NCI-H226 (cell line): ENCODE data around the gene SPRING1.

Experiments
- DNase-seq: peaks from one replicate; pipeline ENCODE4 v3.0.0-alpha.2; 2015

The SPRING1 gene

DNA sequence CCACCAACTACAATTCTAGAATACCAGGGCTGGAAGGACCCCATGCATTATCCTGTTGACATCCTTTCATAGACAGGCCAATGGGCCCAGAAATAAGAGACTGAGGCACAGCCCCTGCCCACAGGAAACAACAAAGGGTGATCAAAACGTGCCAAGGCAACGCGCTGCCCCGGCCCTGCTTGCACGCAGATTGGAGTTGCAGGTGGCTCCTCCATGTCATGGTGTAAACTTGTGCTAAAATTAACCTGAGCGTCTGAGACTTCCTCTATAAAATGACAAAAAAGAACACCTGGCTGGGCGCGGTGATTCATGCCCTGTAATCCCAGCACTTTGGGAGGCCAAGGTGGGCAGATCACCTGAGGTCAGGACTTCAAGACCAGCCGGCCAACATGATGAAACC lies 30.1 kb downstream of the SPRING1 start:
- DNase-seq = no peak

DNA sequence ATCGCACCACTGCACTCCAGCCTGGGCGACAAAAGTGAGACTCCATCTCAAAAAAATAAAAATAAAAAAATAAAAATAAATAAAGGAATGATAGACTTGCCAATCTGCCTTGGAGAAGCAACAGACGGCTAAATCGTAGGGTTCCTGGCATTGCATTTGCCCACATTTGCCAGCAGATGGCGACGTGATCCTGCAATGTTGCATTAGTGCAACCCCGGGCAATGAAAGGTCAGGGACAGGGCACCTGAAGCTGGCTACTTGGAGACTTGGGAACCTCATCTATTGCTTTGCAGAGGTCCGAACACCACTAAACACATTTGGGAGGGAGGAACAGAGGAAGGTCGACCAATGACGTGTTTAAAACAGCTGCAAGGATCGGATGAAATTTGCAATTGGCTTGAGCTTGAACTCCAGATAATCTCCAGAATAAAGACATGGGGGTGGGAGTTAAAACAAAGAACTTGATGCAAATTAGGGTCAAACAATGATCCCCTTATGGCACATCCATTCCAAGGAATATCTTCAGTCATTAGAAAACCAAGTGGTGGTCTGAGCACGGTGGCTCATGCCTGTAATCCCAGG lies 34.6 kb downstream of the SPRING1 start:
- DNase-seq = peak; percentile 24

DNA sequence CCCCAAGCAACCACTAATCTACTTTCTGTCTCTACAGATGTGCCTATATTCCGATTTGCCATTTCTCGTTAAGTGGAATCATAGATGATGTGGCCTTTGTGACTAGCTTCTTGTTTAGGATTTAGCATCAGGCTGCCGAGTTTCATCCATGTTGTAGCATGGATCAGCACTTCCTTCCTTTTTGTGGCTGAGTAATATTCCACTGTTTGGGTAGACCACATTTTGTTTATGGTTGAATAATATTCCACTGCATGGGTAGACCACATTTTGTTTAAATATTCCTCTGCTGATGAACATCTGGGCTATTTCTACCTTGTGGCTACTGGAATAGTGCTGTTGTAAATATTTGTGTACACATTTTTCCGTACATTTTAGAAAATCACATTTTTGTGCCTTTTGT lies 36.4 kb downstream of the SPRING1 start:
- DNase-seq = no peak

DNA sequence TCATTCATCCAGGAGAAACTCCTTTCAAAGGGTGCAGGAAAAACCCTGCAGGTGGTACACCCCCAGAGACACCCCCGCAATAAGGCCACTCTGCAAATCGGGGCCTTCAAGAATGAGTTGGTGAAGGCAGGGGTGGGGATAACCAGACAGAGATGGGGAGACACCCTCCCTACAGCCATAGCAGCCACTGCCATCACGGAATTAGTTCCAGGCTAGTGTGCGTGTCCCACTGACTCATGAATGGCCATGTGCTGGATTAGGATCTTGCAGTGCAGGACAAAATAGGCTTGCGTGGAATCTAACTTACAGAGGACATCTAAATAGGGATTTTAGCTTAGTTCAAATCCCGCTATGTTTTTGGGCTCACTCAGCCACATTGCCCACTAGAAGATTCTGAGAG lies 37.8 kb downstream of the SPRING1 start:
- DNase-seq = no peak

DNA sequence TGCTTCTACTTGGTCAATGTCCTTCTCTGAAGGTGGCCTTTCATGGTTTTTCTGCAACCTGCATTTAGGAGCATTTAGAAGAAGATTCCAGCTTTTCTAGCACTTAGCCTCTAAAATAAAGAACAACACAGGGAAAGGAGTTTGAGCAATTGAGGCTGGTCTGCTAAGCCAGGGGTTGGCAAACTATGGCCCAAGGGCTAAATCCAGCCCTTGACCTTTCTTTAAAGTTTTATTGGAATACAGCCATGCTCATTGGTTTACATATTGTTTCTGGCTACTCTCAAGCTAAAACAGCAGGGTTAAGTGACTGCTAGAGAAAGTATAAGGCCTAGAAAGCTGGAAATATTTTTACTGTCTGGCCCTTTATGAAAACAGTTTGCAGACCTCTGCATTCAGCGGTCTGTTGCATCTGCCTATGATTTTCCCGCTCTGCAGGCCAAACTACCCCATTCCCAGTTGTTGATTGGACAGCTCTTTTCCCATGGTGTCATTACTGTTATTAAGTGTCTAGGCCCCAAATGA lies 39.3 kb downstream of the SPRING1 start:
- DNase-seq = no peak

DNA sequence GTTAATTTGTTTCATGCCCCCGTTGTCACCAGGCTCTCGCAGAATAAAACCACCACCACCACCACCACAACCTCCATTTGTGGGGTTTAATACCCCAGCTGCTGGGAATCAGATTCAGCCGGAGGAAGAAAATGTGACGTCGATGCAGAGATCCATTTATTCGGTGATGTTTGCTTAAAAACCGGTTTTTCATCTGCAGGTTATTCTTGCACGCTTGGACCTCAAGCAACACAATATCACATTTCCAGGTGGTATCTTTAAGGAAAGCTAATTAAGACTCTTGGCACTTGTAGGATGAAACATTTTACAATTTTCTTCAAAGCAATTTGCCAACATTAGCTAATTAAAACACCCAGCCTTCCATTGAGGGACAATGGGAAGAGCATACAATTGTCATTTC lies 39.8 kb downstream of the SPRING1 start:
- DNase-seq = no peak

DNA sequence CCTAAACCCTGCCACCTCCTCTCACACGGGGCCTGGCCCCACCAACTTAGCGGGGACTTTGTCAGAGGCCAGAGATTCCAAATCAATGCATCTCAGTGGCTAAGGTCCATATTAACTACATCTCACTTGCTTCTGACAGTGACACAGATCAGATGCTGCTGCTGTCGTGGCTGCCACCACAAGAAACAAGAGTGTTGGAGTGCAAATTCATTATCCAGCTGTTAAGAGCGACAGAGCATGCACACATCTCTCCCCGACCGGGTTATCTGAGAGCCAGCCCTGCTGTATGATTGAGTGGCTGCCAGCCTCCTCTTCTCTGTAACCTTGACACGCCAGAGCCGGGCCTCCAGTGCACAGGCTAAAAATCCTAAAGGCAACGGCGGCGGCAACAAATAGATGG lies 40.2 kb downstream of the SPRING1 start:
- DNase-seq = no peak

DNA sequence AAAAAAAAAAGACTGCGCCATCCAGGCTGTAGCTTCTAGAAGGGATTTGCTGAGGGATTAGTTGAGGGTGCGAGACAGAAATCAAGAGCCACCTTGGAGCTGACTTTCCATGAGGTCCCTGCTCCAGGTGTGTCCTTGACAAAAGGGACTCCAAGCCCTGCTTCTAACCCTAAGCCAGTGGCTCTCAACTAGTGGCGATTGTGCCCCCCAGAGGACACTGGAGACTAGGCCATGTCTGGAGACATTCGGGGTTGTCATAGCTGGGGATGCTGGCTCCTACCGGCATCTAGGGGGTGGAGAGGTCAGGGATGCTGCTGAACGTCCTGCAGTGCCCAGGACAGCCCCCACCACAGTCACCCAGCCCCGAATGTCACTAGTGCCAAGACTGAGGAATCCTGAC lies 40.6 kb downstream of the SPRING1 start:
- no peak for DNase-seq

DNA sequence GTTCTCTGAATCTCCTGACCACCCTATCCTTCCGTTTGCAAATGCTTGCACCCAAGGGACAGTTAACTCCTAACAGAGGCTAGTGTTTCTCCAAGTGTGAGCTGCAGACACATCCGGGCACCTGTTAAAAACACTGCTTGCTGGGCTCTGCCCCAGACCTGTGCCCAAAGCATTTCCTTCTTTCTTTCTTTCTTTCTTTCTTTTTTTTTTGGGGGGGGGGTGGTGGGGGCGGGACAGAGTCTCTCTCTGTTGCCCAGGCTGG lies 42.5 kb downstream of the SPRING1 start:
- DNase-seq = no peak

DNA sequence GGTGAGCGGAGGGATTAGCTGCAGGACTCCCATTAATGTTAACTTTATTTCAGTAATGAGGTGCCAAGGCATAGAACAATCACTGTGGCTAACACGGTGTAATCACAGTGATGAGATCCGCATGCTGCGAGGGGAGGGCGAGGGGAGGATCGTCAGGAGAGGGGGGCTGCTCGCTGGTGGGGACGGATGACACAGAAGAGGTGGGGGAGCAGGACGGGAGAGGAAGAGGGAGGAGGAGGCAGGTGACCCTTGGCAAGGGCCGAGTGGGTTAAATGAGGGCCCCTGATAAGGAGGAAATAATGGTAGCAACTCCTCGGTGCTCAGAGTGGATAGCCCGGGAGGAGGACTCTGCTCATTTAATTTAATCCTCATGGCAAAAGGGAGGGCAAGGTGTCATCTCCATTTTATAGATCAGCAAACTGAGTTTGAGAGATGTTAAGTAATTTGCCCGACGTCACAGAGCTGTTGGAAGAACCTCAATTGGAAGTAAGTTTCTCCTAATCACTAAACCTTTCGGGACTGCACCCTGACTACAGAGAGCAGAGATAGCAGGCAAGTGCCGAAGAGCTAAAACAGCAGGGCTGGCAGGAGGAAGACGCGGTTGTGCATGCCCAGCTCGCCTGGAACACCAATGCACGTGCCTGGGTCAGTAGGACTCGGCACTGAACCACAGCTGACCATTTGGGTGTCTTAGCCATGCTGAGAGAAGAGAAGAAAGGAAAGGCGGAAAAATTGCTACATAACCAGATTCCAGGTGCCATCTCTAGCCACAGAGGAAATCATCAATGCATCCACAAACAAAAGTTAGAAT lies 43.0 kb downstream of the SPRING1 start:
- no peak for DNase-seq

DNA sequence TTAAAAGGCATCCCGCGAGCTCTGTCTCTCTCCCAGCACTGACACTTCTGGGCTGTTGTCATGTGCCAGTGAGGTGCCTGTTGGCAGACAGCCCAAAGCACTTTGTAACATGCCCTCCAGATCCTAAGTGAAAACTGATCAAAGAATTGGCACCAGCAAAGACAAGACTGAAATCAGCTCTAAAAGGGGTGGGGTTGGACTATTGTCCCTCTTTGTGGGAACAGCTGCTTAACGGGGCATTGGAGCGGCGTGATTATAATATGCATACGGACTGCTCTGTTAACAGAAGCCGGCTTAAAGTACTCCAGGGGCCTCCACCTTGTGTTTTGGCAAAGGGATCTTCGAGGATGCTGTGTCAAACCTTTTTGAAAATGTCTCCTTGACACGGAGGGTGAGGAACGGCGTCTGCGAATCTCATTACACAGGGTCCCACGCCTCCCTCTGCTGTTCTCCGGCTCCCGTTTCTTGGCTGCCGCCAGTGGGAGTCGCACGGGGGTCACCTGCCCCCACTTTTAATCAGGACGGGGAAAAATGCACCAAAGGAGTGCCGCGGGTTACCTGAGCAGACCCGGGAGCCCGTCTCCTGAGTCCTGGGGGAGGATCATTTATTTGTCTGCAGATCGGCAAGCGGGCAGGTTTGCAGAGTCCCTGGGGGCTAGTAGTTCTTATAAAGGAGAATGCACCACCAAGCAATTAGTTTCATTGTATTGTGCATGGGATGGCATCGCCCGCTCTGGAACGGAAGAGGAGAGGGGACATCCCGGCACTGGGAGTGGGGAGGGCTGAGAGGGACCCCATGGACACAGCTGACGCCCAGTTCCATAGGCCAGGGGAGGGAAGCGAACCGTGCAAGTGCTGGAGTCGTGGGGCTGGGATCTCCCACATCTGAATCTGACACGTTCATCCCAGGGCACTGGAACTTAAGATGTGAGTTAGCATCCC lies 44.3 kb downstream of the SPRING1 start:
- DNase-seq = no peak

DNA sequence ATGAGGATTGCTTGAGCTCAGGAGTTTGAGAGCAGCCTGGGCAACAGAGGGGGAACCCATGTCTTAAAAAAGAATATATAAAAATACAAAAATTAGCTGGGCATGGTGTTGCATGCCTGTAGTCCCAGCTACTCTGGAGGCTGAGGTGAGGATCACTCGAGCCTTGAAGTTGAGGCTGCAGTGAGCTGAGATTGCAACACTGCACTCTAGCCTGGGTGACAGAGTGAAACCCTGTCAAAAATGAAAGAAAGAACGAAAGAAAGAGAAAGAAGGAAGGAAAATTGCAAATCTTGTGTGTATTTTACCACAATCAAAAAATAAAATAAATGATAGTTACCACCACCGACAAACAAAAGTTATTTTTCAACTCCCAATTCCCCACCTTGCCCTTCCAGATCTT lies 45.3 kb downstream of the SPRING1 start:
- DNase-seq = no peak

DNA sequence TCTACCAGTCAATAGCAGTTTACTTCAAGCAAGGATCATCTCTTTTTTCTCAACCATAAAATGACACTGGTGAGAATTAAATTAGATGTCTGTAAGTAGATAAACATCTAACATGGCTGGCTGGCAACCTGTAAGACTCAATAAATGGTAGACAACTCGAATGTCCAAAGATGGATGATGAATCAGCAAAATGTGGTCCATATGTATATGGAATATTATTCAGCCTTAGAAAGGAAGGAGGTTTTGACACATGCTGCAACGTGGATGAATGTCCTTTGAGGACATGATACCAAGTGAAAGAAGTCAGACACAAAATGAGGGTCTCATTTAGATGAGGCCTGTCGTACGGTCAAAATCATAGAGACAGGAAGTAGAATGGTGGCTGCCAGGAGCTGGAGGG lies 46.2 kb downstream of the SPRING1 start:
- DNase-seq = no peak

DNA sequence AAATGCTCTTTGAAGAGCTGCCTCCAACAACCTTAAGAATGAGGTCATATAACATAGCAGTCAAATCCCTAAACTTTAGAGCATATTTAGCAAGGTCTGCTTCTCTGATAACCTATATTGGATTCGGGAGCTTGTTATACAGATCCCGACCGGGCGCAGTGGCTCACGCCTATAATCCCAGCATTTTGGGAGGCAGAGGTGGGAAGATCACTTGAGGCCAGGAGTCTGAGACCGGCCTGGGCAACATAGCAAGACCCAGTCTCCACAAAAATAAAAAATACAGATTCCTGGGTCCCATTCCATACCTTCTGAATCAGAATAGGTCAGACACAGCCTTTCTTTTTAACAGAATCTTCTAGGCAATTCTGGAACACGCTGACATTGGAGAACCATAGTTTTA lies 46.7 kb downstream of the SPRING1 start:
- DNase-seq = no peak

DNA sequence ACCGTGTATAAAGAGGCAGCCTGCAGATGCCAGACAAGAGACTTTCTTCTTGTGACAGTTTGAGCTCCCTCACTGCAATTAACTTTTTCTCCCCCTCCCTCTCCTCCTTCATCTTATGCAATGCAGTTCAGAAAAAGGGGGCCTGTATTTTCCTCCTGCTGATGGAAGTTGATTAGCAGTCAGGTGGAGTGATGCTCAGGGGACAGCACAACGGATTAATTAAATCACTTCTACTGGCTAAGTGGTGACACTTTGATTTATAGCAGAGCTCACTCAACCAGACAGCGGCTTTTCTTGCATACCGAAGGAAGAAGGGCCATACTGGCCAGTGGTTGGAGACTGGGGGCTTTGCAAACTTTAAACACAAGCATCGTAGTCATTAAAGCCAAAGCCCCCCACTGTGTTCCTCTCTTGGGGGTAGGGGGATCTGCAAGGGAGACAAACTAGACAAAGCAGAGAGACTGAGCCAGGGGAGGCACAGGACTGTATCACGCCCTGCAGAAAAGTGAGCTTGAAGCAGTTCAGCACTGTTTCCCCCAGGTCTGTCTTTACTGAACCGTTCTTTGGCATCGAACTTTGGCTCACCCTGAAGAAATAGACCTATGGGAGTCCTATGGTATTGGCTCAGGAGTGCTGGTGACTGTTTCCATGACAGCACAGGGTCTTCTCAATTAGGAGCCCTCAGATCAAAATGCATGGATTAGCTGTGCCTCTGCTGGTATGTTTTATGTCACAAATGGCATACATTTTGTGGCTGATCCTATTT lies 47.7 kb downstream of the SPRING1 start:
- no peak for DNase-seq

DNA sequence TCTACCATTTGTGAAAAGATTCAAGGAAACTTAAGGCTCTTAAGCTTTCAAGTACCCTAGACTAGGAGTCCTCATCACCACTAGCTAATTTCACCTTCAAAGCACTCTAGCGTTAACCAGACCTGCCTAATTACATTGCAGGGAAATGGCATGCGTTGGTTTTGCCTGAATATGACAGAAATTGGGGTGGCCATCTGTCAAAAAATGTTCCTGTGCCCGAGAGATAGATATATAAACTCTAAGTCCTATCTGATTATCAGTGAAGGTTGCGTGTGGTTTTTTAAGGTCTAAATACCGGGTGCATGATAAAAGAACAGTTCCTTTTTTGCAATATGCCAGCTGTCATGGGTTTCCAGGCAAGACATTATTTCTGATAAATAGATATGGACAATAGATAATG lies 48.3 kb downstream of the SPRING1 start:
- DNase-seq = no peak
